Measurements from ENCODE around the gene RABGGTA. TPM values are rescaled to one million over a fixed set of nuclear protein-coding genes. Genes with fewer than 3 reads are reported as not detected.
A peak's percentile ranks its signal among the peaks of the same experiment; 100 is the strongest.

Gene RABGGTA
- total RNA-seq, 1 donor from 2014 or later: 22.8 TPM

DNA sequence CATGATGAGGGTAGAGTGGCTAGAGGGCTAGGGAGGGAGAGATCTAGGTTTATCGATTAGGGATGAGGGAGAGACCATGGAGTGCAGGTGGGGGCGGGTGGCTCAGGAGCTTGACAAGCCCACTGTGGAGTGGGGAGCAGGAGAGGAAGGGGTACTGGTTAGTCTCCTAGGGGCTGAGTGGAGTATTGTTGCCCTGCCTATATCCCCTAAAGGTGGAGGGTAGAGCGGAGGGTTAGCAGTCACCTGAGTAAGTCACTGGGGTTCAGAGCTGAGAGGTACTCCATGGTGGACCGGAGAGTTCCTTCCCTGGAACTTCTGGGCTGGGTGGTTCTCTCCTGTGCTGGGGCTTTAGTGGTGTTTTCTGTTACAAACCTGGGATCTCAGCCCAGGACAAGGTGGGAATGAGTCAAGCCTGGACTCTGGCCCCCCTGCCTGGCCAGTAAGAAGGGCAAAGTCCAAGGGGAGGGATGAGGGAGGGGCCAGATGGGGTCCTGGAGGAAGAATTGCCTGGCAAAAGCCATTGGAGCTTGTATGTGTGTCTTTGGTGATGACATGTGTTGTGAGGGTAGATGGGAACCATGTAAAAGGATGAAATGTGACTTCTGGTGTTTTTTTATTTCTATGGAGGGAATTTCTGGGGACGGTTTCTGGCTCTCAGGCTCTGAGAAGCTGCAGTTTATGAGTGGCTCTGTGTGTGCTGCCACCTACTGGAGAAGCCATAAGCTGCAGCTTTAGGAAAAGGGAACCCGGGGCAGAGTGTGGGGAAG, 36.4 kb upstream of the RABGGTA start, which contains the start of gene CIDEB:
TSS of gene CIDEB (minus strand) at position 403 of the 767 bp plus-strand sequence. CDS start at position 284, 119 bp downstream.
- Mint-ChIP-seq H3K27me3 (ENCODE audit: low read depth) (no peaks in the 10 kb centered on the region), H3K4me1 (peaks cover 5% of the 10 kb centered on the region), H3K9me3 (no peaks in the 10 kb centered on the region), H3K36me3 (ENCODE audit: low read depth) (peaks cover 3% of the 10 kb centered on the region), H3K4me3 (peak within 1 kb of the TSS; percentile 38), H3K27ac (ENCODE audit: unreplicated experiment) (no peak within 1 kb of the TSS)
- TF ChIP-seq, protein P1, sequence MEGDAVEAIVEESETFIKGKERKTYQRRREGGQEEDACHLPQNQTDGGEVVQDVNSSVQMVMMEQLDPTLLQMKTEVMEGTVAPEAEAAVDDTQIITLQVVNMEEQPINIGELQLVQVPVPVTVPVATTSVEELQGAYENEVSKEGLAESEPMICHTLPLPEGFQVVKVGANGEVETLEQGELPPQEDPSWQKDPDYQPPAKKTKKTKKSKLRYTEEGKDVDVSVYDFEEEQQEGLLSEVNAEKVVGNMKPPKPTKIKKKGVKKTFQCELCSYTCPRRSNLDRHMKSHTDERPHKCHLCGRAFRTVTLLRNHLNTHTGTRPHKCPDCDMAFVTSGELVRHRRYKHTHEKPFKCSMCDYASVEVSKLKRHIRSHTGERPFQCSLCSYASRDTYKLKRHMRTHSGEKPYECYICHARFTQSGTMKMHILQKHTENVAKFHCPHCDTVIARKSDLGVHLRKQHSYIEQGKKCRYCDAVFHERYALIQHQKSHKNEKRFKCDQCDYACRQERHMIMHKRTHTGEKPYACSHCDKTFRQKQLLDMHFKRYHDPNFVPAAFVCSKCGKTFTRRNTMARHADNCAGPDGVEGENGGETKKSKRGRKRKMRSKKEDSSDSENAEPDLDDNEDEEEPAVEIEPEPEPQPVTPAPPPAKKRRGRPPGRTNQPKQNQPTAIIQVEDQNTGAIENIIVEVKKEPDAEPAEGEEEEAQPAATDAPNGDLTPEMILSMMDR (conservative IDR thresholded peaks at IDR 0.05): peak; percentile 91
- peak; percentile 71 for DNase-seq (ENCODE audit: low read depth, low spot score)

DNA sequence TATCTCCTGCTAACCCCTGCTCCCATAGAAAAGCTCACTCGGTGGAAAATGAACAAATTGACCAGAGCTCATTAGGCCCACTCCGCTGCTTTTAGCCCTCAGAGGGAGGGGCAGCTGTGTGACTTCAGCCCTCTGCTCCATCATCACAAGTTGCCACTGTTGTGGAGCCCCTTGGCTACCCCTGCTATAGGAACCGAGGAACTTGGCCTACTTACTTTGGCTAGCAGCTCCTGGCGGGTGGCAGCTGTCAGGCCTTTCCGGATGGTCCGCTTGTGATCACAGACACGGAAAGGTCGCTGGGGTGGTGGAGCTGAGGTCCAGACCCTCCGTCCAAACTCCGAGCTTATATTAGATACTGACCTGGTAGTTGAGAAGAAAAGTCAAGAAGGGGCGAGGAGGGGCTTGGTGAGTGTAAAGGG, 35.8 kb upstream of the RABGGTA start:
- no peak for DNase-seq (ENCODE audit: low read depth, low spot score)
- H3K9me3 Mint-ChIP-seq: no peaks in the 10 kb centered on the region
- H3K27me3 Mint-ChIP-seq (ENCODE audit: low read depth): no peaks in the 10 kb centered on the region
- H3K4me3 Mint-ChIP-seq: no peak overlapping the region
- H3K4me1 Mint-ChIP-seq: peaks cover 5% of the 10 kb centered on the region
- TF ChIP-seq, protein P1 (conservative IDR thresholded peaks at IDR 0.05): no peak
- peaks cover 3% of the 10 kb centered on the region for H3K36me3 Mint-ChIP-seq (ENCODE audit: low read depth)
- no peak overlapping the region for H3K27ac Mint-ChIP-seq (ENCODE audit: unreplicated experiment)

DNA sequence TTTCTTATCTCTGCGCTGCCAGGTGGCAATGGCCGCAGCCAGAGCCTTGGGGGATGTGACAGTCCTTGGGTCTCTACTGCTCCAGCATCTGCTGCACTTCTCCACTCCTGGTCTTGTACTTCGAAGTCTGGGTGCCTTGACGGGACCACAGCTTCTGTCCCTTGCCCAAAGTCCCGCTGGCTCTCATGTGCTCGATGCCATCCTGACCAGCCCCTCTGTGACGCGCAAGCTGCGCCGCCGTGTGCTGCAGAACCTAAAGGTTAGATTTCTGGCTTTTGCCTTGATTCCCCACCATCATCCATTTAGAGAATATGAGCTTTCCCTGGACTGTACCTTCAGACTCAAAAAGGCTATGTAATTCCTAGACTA, 32.6 kb upstream of the RABGGTA start:
- Mint-ChIP-seq H3K4me1 (peaks cover 22% of the 10 kb centered on the region), H3K9me3 (no peaks in the 10 kb centered on the region), H3K4me3 (no peak overlapping the region), H3K36me3 (ENCODE audit: low read depth) (peaks cover 5% of the 10 kb centered on the region), H3K27me3 (ENCODE audit: low read depth) (no peaks in the 10 kb centered on the region), H3K27ac (ENCODE audit: unreplicated experiment) (no peak overlapping the region)
- no peak for DNase-seq (ENCODE audit: low read depth, low spot score)
- TF ChIP-seq, protein P1 (conservative IDR thresholded peaks at IDR 0.05): no peak

DNA sequence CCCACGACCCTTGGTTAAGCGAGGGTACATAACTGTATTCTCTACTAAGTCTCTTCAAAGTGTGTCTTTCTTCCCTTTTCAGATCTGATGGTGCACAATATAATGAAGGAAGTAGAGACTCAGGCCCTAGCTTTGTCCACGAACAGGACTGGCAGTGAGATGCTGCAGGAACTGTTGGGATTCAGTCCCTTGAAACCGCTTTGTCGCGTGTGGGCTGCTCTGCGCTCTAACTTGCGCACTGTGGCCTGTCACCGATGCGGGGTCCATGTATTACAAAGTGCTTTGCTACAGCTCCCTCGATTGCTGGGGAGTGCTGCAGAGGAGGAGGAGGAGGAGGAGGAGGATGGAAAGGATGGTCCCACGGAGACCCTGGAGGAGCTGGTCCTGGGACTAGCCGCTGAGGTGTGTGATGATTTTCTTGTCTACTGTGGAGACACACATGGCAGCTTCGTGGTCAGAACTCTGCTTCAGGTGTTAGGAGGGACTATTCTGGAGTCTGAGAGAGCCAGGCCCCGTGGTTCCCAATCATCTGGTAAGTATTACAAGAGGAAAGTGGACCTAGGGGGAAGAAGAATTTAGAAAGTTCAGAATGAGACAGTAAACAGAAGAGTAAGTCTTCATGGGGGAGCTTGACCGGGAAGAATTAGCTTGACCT, 29.1 kb upstream of the RABGGTA start:
- peaks cover 2% of the 10 kb centered on the region for H3K36me3 Mint-ChIP-seq (ENCODE audit: low read depth)
- no peaks in the 10 kb centered on the region for H3K9me3 Mint-ChIP-seq
- no peak for DNase-seq (ENCODE audit: low read depth, low spot score)
- H3K27me3 Mint-ChIP-seq (ENCODE audit: low read depth): no peaks in the 10 kb centered on the region
- peak overlapping the region; percentile 97 for H3K4me3 Mint-ChIP-seq
- TF ChIP-seq, protein P1 (conservative IDR thresholded peaks at IDR 0.05): no peak
- H3K4me1 Mint-ChIP-seq: peaks cover 32% of the 10 kb centered on the region
- peak overlapping the region; percentile 72 for H3K27ac Mint-ChIP-seq (ENCODE audit: unreplicated experiment)

DNA sequence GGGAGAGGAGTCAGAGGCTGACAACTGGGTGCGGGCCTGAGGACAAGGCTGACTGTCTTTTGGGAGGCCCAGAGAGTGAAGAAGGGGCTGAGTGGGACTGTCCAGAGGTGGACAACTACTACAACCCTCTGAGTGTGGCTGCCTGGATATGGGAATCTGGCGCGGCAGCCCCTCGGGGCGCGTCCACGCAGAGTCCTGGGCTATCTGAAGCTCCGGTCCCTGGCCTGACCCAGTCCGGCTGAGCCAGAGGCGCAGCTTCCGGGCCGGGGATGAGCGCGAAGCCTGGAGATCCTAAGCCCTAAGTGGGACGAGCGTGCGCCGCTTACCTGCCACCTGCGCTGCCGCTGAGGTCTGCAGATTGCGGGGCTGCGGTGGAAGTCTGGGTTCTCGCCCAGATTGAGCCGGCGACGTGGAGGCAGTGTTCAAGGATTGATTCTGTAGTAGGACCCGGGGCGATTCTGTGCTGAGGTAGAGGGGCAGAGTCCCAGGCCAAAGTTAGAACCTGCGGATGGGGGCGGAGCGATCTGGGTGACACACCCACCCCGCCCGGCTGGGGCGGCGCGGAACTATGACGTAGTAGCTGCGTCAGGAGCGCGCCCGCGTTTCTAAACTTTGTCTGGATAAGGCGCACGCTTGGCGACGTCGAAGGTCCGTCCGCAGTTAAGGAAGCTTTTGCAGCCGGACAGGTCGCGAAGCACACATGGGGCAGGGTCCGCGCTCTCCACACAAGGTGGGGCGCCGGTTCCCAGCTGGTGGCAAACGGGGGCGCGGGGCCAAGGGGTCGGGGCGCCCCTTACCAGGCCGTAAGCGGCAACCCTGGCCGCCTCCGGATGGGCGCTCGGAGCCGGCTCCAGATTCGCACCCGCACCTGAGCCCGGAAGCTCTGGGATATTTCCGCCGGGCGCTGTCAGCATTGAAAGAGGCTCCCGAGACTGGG, 28.1 kb upstream of the RABGGTA start, which contains the start of the genes DHRS1 and NOP9:
TSS of gene DHRS1 (minus strand) at position 526 of the 937 bp plus-strand sequence. CDS start 674 bp downstream, outside the sequence.
TSS of gene NOP9 (plus strand) at position 596 of the 937 bp plus-strand sequence. CDS start at position 701, 105 bp downstream.
- Mint-ChIP-seq H3K4me1 (peaks cover 32% of the 10 kb centered on the region), H3K27ac (ENCODE audit: unreplicated experiment) (peak within 1 kb of the TSS; percentile 94), H3K4me3 (peak within 1 kb of the TSS; percentile 97), H3K27me3 (ENCODE audit: low read depth) (no peaks in the 10 kb centered on the region), H3K36me3 (ENCODE audit: low read depth) (peaks cover 2% of the 10 kb centered on the region), H3K9me3 (no peaks in the 10 kb centered on the region)
- DNase-seq (ENCODE audit: low read depth, low spot score): peak; percentile 89
- TF ChIP-seq, protein P1 (conservative IDR thresholded peaks at IDR 0.05): no peak
